ENCODE measurements around the gene PPAT.
"Not testable (repeated sequence)": the region's sequence is repeated elsewhere in the genome, so short reads cannot be mapped to it uniquely, and the experiment has no call there.

The PPAT gene

DNA sequence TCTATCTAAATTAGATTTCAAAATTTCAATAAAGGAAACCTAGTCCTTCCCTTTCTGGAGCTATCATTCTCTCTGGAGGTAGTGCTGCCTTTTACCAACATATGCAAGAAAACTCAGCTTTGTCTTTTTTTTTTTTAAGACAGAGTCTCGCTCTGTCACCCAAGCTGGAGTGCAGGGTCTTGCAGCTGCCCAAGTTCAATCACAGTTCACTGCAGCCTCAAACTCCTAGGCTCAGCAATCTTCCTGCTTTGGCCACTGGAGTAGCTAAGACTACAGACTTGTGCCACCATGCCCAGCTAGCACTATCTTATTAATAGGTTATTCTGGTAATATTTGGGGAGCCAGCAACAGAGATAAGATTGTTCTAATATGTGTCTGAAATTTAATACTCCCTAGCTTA, 60.5 kb downstream of the PPAT start:
- no peak for DNase-seq

DNA sequence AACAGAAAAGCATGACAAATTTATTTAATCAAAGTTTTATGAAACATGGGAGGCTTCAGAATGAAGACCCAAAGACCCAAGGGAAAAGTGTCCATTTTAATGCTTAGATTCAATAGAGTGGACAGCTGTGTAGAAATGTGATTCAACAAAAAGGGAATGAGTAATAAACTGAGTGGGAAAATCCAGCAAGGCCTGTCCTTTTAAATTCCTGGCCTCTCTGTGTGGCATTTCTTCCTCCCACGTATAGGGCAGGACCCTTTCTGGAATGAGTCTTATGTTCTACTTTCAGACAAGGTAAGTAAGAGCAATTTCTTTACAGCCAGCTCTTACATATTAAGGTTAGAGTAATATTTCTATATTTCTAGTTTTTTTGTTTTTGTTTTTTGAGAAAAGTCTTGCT, 62.6 kb downstream of the PPAT start:
- DNase-seq: no peak

DNA sequence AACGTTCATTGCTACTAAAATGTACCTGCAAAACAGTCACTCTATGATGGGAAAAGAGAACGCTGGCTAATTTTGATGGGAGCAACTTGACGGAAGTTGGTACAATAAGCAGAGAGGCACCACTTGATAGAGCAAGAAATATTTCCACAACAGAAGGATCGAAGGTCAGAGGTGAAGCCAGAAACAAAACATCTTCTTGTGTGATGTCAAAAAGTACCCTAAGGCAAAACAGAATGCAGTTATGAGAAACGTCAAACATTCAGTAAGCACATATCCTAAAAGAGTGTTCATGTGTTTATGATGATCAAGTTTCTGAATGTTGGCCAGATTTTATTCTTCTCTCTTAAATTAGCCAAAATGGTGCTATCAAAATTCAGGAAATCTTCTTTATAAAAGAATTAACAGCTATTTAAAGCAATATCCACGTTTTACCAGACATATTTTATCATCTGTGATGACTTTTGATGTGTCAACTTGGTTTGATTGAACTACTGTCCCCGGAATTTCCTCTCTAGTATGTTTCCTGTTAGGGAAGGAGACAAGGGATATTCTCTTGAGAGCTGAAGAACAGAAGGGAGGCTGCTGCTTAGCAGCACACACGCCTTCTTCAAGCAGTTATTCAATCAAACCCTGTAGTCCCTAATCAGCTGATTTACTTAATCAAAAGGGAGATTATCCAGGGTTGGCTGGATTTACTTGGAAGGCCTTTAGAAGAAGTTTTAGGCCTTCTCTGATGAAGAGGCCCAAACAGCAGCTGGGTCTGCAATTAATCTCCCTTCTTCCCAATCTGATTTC, 63.8 kb downstream of the PPAT start:
- DNase-seq: no peak

DNA sequence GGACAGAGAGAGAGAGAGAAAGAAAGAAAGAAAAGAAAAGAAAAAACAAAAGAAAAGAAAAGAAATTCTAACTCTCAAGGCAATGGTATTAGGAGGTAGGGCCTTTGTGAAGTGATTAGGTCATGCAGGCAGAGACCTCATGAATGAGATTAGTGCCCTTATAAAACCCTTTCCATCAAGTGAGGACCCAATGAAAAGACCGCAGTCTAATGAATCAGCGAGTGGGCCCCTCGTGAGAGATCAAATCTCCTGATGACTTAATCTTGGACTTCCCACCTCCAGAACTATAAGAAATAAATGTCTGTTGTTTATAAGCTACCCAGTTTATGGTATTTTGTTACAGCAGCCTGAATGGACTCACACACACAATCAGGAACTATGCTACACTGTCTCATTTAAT, 65.0 kb downstream of the PPAT start:
- no peak for DNase-seq

DNA sequence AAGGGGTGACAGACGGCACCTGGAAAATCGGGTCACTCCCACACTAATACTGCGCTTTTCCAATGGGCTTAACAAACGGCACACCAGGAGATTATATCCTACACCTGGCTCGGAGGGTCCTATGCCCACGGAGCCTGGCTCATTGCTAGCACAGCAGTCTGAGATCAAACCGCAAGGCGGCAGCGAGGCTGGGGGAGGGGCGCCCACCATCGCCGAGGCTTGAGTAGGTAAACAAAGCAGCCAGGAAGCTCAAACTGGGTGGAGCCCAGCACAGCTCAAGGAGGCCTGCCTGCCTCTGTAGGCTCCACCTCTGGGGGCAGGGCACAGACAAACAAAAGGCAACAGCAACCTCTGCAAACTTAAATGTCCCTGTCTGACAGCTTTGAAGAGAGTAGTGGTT, 72.4 kb downstream of the PPAT start:
- DNase-seq: not testable (repeated sequence)

DNA sequence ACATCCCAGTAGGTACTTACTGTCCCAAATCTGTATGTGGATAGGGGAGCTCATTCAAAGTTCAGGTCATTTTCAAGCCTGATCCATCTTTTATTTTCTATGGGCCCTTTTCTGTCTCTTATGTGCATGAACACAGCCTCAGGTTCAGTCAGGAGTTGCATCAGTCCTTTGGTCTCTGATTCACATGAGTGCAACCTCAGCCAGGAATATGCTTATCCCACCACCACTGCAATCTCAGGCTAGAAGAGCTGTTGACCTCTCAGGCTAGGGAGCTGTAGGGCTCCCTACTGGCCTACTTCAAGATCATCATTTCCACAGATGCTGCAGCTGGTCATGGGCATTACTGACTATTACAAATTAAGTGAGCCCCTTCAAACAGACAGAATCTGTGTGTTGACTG, 75.3 kb downstream of the PPAT start:
- no peak for DNase-seq

DNA sequence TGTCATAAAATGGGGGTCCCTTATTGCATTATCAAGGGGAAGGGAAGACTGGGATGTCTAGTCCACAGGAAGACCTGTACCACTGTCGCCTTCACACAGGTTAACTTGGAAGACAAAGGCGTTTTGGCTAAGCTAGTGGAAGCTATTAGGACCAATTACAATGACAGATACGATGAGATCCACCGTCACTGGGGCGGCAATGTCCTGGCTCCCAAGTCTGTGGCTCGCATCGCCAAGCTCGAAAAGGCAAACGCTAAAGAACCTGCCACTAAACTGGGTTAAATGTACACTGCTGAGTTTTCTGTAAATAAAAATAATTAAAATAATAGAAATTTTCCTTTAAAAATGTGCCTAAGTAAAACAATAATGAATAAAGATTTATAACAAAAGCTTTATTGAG, 78.8 kb downstream of the PPAT start:
- no peak for DNase-seq

DNA sequence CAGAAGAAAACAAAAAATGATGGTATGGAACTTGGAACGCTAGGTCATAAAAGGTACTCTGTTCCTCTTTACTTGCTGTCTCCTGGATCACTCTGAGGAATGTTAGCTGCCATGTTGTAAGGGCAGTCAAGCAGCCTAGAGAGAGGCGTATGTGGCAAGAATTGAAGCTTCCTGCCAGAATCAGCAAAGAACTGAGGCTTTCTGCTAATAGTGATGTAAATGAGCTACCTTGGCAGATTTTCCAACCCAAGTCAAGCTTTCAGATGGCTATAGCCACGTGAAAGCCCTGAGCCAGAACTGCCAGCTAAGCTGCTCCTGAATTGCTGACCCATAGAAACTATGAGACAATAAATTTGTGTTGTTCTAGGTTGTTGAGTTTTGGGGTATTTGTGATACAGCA, 86.8 kb downstream of the PPAT start:
- peak; percentile 1 to 46 for DNase-seq

DNA sequence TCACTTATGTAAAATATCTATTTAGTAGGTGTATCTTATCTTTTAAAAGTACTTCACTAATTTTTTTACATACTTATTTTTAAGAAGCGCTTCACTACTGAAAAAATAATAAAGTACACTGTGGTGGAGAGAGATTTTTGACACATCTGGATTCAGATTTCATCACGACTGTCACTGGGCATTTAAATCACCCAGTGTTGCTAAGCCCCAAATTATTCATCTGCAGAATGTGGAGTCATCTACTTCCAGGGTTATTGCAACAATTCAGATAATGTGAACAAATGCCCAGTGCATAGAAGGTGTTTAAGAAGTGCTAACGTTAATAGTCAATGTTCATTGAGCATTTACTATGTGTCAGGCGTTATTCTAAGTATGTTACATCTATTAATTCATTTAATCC, 90.0 kb downstream of the PPAT start:
- DNase-seq: no peak
